Caco-2 (cell line): ENCODE data around the gene ARRDC2. TPM values are rescaled to one million over a fixed set of nuclear protein-coding genes. Genes with fewer than 3 reads are reported as not detected.

Source experiments
- BruUV-seq: library from RNA; stranded (reverse); fragments of 400-500 nt; replicated peaks from 2 replicates; lab custom pipeline; 2021; lab: Mats Ljungman, UMichigan
- CTCF ChIA-PET: fragments of 300-600 bp; sonication (Branson Sonifier 250); formaldehyde crosslinking; loops from one replicate; lab custom pipeline; 2022; ENCODE audit warnings: antibody characterized with exemption; lab: Charles Lee
- POLR2A ChIA-PET: fragments of 300-600 bp; sonication (Branson Sonifier 250); formaldehyde crosslinking; loops from one replicate; lab custom pipeline; 2022; ENCODE audit warnings: antibody characterized with exemption; lab: Charles Lee
- DNase-seq, 2 experiments: peaks; one replicate each; pipeline versions ENCODE4 v3.0.0 to v3.0.0-alpha.2; 2020 to 2022
- H3K27me3 ChIP-seq: replicated peaks from 2 replicates; pipeline ENCODE4 v1.6.0; 2011; ENCODE audit warnings: low read length; ENCODE audit not compliant: control insufficient read depth, insufficient read depth
- H3K36me3 ChIP-seq: 2 replicates; pipeline ENCODE4 v1.5.1; 2011; ENCODE audit warnings: low read length; ENCODE audit not compliant: control insufficient read depth, insufficient read depth
- H3K4me1 ChIP-seq: fragments of 250-450 bp; sonication (Bioruptor Pico); 2 replicates; pipeline ENCODE4 v1.5.1; 2020; ENCODE audit warnings: mild to moderate bottlenecking
- H3K4me3 ChIP-seq: 2 replicates; pipeline ENCODE4 v1.5.1; 2011; ENCODE audit warnings: low read depth, mild to moderate bottlenecking, control low read depth, low read length
- H3K9me3 ChIP-seq: fragments of 250-450 bp; sonication (Bioruptor Pico); 2 replicates; pipeline ENCODE4 v1.5.1; 2020; ENCODE audit warnings: mild to moderate bottlenecking, moderate library complexity
- H3K27ac Mint-ChIP-seq: one replicate; pipeline ENCODE4 v1.8.0; 2022; ENCODE audit warnings: mixed read lengths; ENCODE audit not compliant: unreplicated experiment
- H3K27me3 Mint-ChIP-seq: one replicate; pipeline ENCODE4 v1.8.0; 2022; ENCODE audit warnings: mixed read lengths; ENCODE audit not compliant: insufficient read depth, unreplicated experiment
- H3K36me3 Mint-ChIP-seq: one replicate; pipeline ENCODE4 v1.8.0; 2022; ENCODE audit warnings: mild to moderate bottlenecking, mixed read lengths; ENCODE audit not compliant: insufficient read depth, unreplicated experiment
- H3K4me1 Mint-ChIP-seq: one replicate; pipeline ENCODE4 v1.8.0; 2022; ENCODE audit warnings: low read depth, mixed read lengths; ENCODE audit not compliant: unreplicated experiment
- H3K4me3 Mint-ChIP-seq: one replicate; pipeline ENCODE4 v1.8.0; 2022; ENCODE audit warnings: mild to moderate bottlenecking, moderate library complexity, mixed read lengths; ENCODE audit not compliant: unreplicated experiment
- H3K9me3 Mint-ChIP-seq: one replicate; pipeline ENCODE4 v1.8.0; 2022; ENCODE audit warnings: mixed read lengths; ENCODE audit not compliant: unreplicated experiment
- intact Hi-C: fragments of 100-400 bp; cut with micrococcal nuclease; formaldehyde crosslinking; loops from one replicate; pipeline ENCODE4 v1.10.0; 2022; ENCODE audit not compliant: unreplicated experiment
- total RNA-seq: library from RNA; stranded (reverse); gene quantifications from 2 replicates; pipeline ENCODE4 v1.2.3, GENCODE V29; 2022
- TF ChIP-seq, protein P1 (sequence below), 2 experiments: fragments of 200-600 bp in 1 of 2; IDR thresholded peaks; 1 replicate in 1 of 2; 2 replicates in 1 of 2; pipeline versions ENCODE4 v1.5.1 to v1.8.0; 2011 to 2022; ENCODE audit warnings: antibody characterized with exemption in 1 of 2, control low read depth in 1 of 2, inconsistent platforms in 1 of 2, low read depth in 1 of 2, low read length in 1 of 2, mild to moderate bottlenecking in 1 of 2, moderate library complexity in 1 of 2; ENCODE audit not compliant: insufficient read depth in 1 of 2, severe bottlenecking in 1 of 2, unreplicated experiment in 1 of 2

Gene ARRDC2
- total RNA-seq, 1 experiment from 2014 or later, result 6.0 TPM

DNA sequence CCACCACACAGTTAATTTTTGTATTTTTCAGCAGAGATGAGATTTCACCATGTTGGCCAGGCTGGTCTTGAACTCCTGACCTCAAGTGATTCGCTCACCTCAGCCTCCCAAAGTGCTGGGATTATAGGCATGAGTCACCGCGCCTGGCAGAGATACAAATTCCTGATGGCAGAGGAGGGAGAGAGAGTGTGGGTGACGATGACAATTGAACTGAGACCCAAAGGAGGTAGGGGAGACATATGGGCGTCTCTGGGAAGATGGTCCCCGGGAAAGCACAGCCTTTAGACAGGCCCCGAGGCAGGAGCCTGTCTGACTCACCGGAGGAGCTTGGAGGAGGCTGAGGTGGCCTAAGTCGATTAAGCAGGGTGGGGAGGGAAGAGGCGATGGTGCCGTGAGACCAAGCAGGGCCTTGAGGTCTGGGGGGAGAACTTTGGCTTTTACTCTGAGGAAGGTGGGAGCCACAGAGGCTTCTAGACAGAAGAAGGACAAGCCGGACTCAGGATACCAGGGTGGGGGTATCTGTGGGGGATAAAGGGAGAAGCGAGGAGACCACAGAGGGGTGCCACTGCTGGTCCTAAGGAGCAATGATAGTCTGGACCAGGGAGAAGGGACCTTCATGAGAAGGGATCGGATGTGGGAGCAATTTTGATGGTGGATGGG lies 38.2 kb downstream of the ARRDC2 start:
- intact Hi-C loops, result no loop called here
- POLR2A ChIA-PET, result no interaction called here
- no TSS peak for BruUV-seq

DNA sequence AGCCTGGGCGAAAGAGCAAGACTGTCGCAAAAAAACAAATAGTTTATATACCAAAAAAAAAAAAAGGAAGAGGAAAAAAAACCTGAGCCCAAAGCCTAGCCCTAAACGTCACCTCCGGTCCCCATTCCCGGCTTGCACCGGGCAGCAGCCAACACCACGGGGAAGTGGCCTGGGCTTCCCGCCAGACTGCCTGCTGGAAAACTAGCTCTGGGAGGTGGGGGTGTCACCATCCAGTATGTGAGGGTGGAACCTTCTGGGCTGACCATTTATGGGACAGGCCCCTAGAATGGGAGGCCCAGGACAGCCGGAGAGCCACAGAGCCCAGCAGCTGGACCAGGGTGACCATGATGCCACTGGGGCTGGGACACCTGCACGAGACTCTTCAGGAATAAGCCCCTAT lies 41.4 kb downstream of the ARRDC2 start:
- Mint-ChIP-seq H3K27ac (no peak overlapping the region), H3K9me3 (no peaks in the 10 kb centered on the region), H3K4me3 (no peak overlapping the region), H3K36me3 (peaks cover 6% of the 10 kb centered on the region), H3K4me1 (peaks cover 7% of the 10 kb centered on the region), H3K27me3 (peaks cover 8% of the 10 kb centered on the region)
- no peaks in the 10 kb centered on the region for H3K27me3 ChIP-seq
- no TSS peak for BruUV-seq
- H3K36me3 ChIP-seq, result no peaks in the 10 kb centered on the region
- H3K9me3 ChIP-seq, result no peaks in the 10 kb centered on the region
- ChIA-PET CTCF (no interaction called here), POLR2A (no interaction called here)
- H3K4me3 ChIP-seq, result no peak overlapping the region
- no peak for DNase-seq
- TF ChIP-seq, protein P1, sequence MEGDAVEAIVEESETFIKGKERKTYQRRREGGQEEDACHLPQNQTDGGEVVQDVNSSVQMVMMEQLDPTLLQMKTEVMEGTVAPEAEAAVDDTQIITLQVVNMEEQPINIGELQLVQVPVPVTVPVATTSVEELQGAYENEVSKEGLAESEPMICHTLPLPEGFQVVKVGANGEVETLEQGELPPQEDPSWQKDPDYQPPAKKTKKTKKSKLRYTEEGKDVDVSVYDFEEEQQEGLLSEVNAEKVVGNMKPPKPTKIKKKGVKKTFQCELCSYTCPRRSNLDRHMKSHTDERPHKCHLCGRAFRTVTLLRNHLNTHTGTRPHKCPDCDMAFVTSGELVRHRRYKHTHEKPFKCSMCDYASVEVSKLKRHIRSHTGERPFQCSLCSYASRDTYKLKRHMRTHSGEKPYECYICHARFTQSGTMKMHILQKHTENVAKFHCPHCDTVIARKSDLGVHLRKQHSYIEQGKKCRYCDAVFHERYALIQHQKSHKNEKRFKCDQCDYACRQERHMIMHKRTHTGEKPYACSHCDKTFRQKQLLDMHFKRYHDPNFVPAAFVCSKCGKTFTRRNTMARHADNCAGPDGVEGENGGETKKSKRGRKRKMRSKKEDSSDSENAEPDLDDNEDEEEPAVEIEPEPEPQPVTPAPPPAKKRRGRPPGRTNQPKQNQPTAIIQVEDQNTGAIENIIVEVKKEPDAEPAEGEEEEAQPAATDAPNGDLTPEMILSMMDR (IDR thresholded peaks at IDR 0.05; ENCODE audit: insufficient read depth in 1 of 2, low read depth in 1 of 2, low read length in 1 of 2, severe bottlenecking in 1 of 2, unreplicated experiment in 1 of 2), result no peak
- no peaks in the 10 kb centered on the region for H3K4me1 ChIP-seq
- intact Hi-C loops, result no loop called here

More for the DNA sequence above, 38.2 kb downstream of the ARRDC2 start:
- TF ChIP-seq, protein P1 (IDR thresholded peaks at IDR 0.05; ENCODE audit: insufficient read depth in 1 of 2, low read depth in 1 of 2, low read length in 1 of 2, severe bottlenecking in 1 of 2, unreplicated experiment in 1 of 2), result no peak
- CTCF ChIA-PET, result interaction anchor here (0.6 kb wide), 1 partner anchor 45 kb away, joined by 3 read pairs; no protein-coding TSS in a partner anchor
- Mint-ChIP-seq H3K9me3 (no peaks in the 10 kb centered on the region), H3K27me3 (peaks cover 8% of the 10 kb centered on the region), H3K4me1 (peaks cover 7% of the 10 kb centered on the region), H3K36me3 (peaks cover 6% of the 10 kb centered on the region), H3K27ac (no peak overlapping the region), H3K4me3 (no peak overlapping the region)
- Histone ChIP-seq H3K4me1 (no peaks in the 10 kb centered on the region), H3K36me3 (no peaks in the 10 kb centered on the region), H3K27me3 (no peaks in the 10 kb centered on the region), H3K9me3 (no peaks in the 10 kb centered on the region), H3K4me3 (no peak overlapping the region)
- no peak for DNase-seq

DNA sequence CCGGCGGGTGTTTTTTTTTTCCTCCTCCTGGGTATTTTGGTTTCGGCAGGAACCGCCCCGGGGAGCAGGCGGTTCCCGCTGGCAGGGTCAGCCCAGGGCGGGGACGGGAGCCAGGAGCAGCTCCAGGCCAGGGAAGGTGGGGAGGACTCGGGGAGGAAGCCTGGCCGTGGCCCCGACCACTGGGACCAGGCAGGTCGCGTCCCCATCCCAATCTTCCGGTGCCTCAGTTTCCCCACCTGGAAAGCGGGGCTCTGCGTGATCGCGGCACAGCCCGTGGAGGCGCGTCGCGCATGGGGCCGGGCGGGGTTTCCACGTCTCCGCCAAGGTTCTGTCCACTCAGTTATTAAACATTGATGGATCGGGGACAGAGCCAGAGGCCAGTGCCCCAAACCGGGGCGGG lies 43.9 kb downstream of the ARRDC2 start:
- intact Hi-C loops, result no loop called here
- no peak overlapping the region for H3K4me3 Mint-ChIP-seq
- CTCF ChIA-PET, result no interaction called here
- TF ChIP-seq, protein P1 (IDR thresholded peaks at IDR 0.05; ENCODE audit: insufficient read depth in 1 of 2, low read depth in 1 of 2, low read length in 1 of 2, severe bottlenecking in 1 of 2, unreplicated experiment in 1 of 2), result no peak
- no peaks in the 10 kb centered on the region for H3K9me3 Mint-ChIP-seq
- DNase-seq, result no peak
- Histone ChIP-seq H3K4me3 (no peak overlapping the region), H3K4me1 (no peaks in the 10 kb centered on the region), H3K36me3 (no peaks in the 10 kb centered on the region), H3K9me3 (no peaks in the 10 kb centered on the region), H3K27me3 (no peaks in the 10 kb centered on the region)
- no peaks in the 10 kb centered on the region for H3K4me1 Mint-ChIP-seq
- BruUV-seq, result no TSS peak
- H3K36me3 Mint-ChIP-seq, result no peaks in the 10 kb centered on the region
- POLR2A ChIA-PET, result interaction anchor here (0.6 kb wide), 1 partner anchor 75 kb away, joined by 3 read pairs; no protein-coding TSS in a partner anchor
- peaks cover 8% of the 10 kb centered on the region for H3K27me3 Mint-ChIP-seq
- H3K27ac Mint-ChIP-seq, result no peak overlapping the region
